Esophagus muscularis mucosa (tissue), 4 donors: Measurements from ENCODE around the gene RAD9A.

Experiments
- CTCF ChIP-seq, 3 experiments: fragments of 200-600 bp in 2 of 3; fragments of 450-650 bp in 1 of 3; sonication (generic) in 2 of 3; IDR thresholded peaks; one replicate each; pipeline ENCODE4 v1.5.1; 2017 to 2019; ENCODE audit warnings: antibody characterized with exemption in 3 of 3, mild to moderate bottlenecking in 2 of 3, moderate library complexity in 1 of 3
- EP300 ChIP-seq: sonication (generic); formaldehyde crosslinking; IDR thresholded peaks from one replicate; pipeline ENCODE4 v1.6.1; 2017; ENCODE audit warnings: antibody characterized with exemption
- POLR2A ChIP-seq: fragments of 450-650 bp; IDR thresholded peaks from one replicate; pipeline ENCODE4 v1.6.1; 2017; ENCODE audit warnings: antibody characterized with exemption, moderate library complexity, mild to moderate bottlenecking, low read depth
- POLR2AphosphoS5 ChIP-seq, 2 donors: sonication (generic); formaldehyde crosslinking; IDR thresholded peaks; one replicate each; pipeline ENCODE4 v1.6.1; 2017; ENCODE audit warnings: antibody characterized with exemption in 2 of 2

GRCh38 chr11:67406420-67406968 lies 14.7 kb downstream of the RAD9A start:
- TF ChIP-seq CTCF (IDR thresholded peaks at IDR 0.05) (no peak), EP300 (no peak), POLR2A (no peak), POLR2AphosphoS5 (IDR thresholded peaks at IDR 0.05) (no peak)
